Liver (tissue), 9 donors: ENCODE data around the gene JPH4. TPM values are rescaled to one million over a fixed set of nuclear protein-coding genes. Genes with fewer than 3 reads are reported as not detected.

Source experiments
- DNase-seq: peaks from one replicate; pipeline ENCODE4 v3.0.0-alpha.2; 2017; ENCODE audit warnings: low spot score
- H3K27ac ChIP-seq, 2 donors: one replicate each; pipeline ENCODE4 v1.7.0; 2013; ENCODE audit warnings: inconsistent platforms in 2 of 2, low read length in 2 of 2, control low read depth in 1 of 2, low read depth in 1 of 2, mild to moderate bottlenecking in 1 of 2
- H3K27me3 ChIP-seq, 4 donors: one replicate each; pipeline versions ENCODE4 v1.6.1 to v1.7.0; 2013; ENCODE audit warnings: low read length in 3 of 4, inconsistent platforms in 1 of 4, mild to moderate bottlenecking in 1 of 4, moderate library complexity in 1 of 4; ENCODE audit not compliant: control insufficient read depth in 4 of 4, insufficient read depth in 4 of 4
- H3K36me3 ChIP-seq, 4 donors: one replicate each; pipeline versions ENCODE4 v1.6.1 to v1.7.0; 2013; ENCODE audit warnings: low read length in 3 of 4, mild to moderate bottlenecking in 3 of 4, low read depth in 1 of 4, moderate library complexity in 1 of 4; ENCODE audit not compliant: control insufficient read depth in 4 of 4, insufficient read depth in 3 of 4
- H3K4me1 ChIP-seq, 4 donors: one replicate each; pipeline versions ENCODE4 v1.6.1 to v1.7.0; 2013; ENCODE audit warnings: low read length in 3 of 4, mild to moderate bottlenecking in 3 of 4, moderate library complexity in 1 of 4; ENCODE audit not compliant: control insufficient read depth in 4 of 4, insufficient read depth in 4 of 4
- H3K4me3 ChIP-seq, 3 donors: one replicate each; pipeline versions ENCODE4 v1.6.1 to v1.7.0; 2013; ENCODE audit warnings: low read length in 3 of 3, control low read depth in 1 of 3, low read depth in 1 of 3, mild to moderate bottlenecking in 1 of 3
- H3K9ac ChIP-seq, 2 donors: one replicate each; pipeline ENCODE4 v1.7.0; 2013; ENCODE audit warnings: low read length in 2 of 2, mild to moderate bottlenecking in 2 of 2, moderate library complexity in 2 of 2, control low read depth in 1 of 2, low read depth in 1 of 2
- H3K9me3 ChIP-seq, 4 donors: one replicate each; pipeline versions ENCODE4 v1.6.1 to v1.7.0; 2013; ENCODE audit warnings: low read length in 3 of 4; ENCODE audit not compliant: control insufficient read depth in 4 of 4
- ATF3 ChIP-seq: IDR thresholded peaks from 2 replicates; pipeline ENCODE4 v1.6.1; 2016; ENCODE audit warnings: antibody characterized with exemption
- EGR1 ChIP-seq, 2 donors: IDR thresholded peaks; 2 replicates each; pipeline ENCODE4 v1.6.1; 2016 to 2018; ENCODE audit warnings: antibody characterized with exemption in 2 of 2, low read depth in 2 of 2
- FOXA1 ChIP-seq: IDR thresholded peaks from 2 replicates; pipeline ENCODE4 v1.6.1; 2016; ENCODE audit warnings: antibody characterized with exemption
- FOXA2 ChIP-seq: IDR thresholded peaks from 2 replicates; pipeline ENCODE4 v1.6.1; 2016; ENCODE audit warnings: antibody characterized with exemption
- GABPA ChIP-seq, 2 donors: IDR thresholded peaks in 1 of 2; conservative IDR thresholded peaks in 1 of 2; 2 replicates each; pipeline ENCODE4 v1.6.1; 2016; ENCODE audit warnings: antibody characterized with exemption in 2 of 2, mild to moderate bottlenecking in 1 of 2, moderate library complexity in 1 of 2
- HNF4A ChIP-seq, 2 donors: conservative IDR thresholded peaks; 2 replicates each; pipeline ENCODE4 v1.6.1; 2016; ENCODE audit warnings: antibody characterized with exemption in 2 of 2, mild to moderate bottlenecking in 2 of 2
- HNF4G ChIP-seq: IDR thresholded peaks from 2 replicates; pipeline ENCODE4 v1.6.1; 2016; ENCODE audit warnings: antibody characterized with exemption
- JUND ChIP-seq, 2 donors: IDR thresholded peaks; 2 replicates each; pipeline ENCODE4 v1.6.1; 2016; ENCODE audit warnings: antibody characterized with exemption in 2 of 2
- REST ChIP-seq: IDR thresholded peaks from 2 replicates; pipeline ENCODE4 v1.6.1; 2016; ENCODE audit warnings: antibody characterized with exemption, mild to moderate bottlenecking
- YY1 ChIP-seq: IDR thresholded peaks from 2 replicates; pipeline ENCODE4 v1.6.1; 2016; ENCODE audit warnings: antibody characterized with exemption, mild to moderate bottlenecking
- WGBS: extraction: QIAGEN DNeasy Blood & Tissue Kit; methylation state at CpG from one replicate; pipeline ENCODE4 v1.1.7; 2013; 5-methylcytosine and 5-hydroxymethylcytosine counted together
- polyA plus RNA-seq, 2 donors: library from polyadenylated mRNA; stranded (reverse) in 1 of 2; unstranded in 1 of 2; fragments of 200-250 nt in 1 of 2; fragments of >200 nt in 1 of 2; fragmentation: Nextera tagmentation in 1 of 2; extraction: Ambion mirVana in 1 of 2; gene quantifications; one replicate each; pipeline versions ENCODE4 v1.2.1 to v1.2.3, GENCODE V29; 2013 to 2015
- total RNA-seq, 2 donors: library from RNA; depleted of rRNA; stranded (reverse); fragments of >200 nt; gene quantifications; one replicate each; pipeline ENCODE4 v1.2.3, GENCODE V29; 2014
- donor health status: healthy.
- donor health status: healthy.
- donor health status: healthy.
- donor health status: healthy.
- donor health status: healthy.

JPH4 gene
- total and polyA plus RNA-seq, 4 donors, result 0.07 to 0.24 (median 0.16) TPM

DNA sequence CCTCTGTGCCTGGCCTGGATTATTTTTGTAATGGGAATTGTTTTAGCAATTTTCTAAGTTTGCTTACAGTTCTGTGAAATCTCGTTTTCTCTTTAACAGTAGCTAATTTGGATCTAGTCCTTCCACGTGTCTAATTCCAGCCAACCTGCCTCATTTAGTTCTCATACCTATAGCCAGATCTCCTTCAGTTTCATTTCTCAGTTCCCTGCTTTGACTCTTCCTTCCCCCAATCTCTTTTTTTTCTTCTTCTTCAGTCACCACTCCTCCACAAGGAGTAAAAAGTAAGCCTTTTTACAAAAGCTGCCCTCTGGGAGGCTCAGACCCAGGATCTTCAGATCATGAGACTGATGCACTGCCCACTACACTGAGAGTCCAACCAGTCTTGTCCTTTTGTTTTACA lies 21.1 kb downstream of the JPH4 start:
- H3K4me3 ChIP-seq, result no peak overlapping the region
- no peak overlapping the region for H3K27ac ChIP-seq
- TF ChIP-seq FOXA1, result no peak
- TF ChIP-seq REST, result no peak
- no peak overlapping the region for H3K9ac ChIP-seq
- DNase-seq, result no peak
- H3K36me3 ChIP-seq, result peaks cover 4 to 19% (median 8%) of the 10 kb centered on the region in 4 donors
- H3K9me3 ChIP-seq, result no peaks in the 10 kb centered on the region
- no peaks in the 10 kb centered on the region for H3K27me3 ChIP-seq
- WGBS, result 63% methylated on average over 2 of the region's 2 CpGs
- peaks cover 4 to 15% (median 14%) of the 10 kb centered on the region in 4 donors for H3K4me1 ChIP-seq

- Histone ChIP-seq H3K9me3 (no peaks in the 10 kb centered on the region), H3K9ac (peak overlapping the region; percentile 40 to 80), H3K27me3 (no peaks in the 10 kb centered on the region), H3K27ac (peak overlapping the region; percentile 89 to 99), H3K4me1 (peaks cover 4 to 17% (median 15%) of the 10 kb centered on the region in 4 donors), H3K4me3 (peak overlapping the region; percentile 59 to 84 (median 75)), H3K36me3 (peaks cover 3 to 15% (median 8%) of the 10 kb centered on the region in 4 donors)
- no peak for DNase-seq
- WGBS, result 57% methylated on average over 17 of the region's 17 CpGs
- TF ChIP-seq REST (no peak), JUND (IDR thresholded peaks at IDR 0.05) (no peak), HNF4G (no peak), EGR1 (IDR thresholded peaks at IDR 0.05; ENCODE audit: low read depth in 2 of 2) (no peak), FOXA2 (no peak), FOXA1 (no peak), ATF3 (no peak), HNF4A (conservative IDR thresholded peaks at IDR 0.05) (no peak), YY1 (no peak), GABPA (IDR thresholded peaks at IDR 0.05 in 1 of 2, conservative IDR thresholded peaks at IDR 0.05 in 1 of 2) (no peak)
Observed at GRCh38 chr14:23556700-23557440, 21.7 kb downstream of the JPH4 start.
